ENCODE results near the gene TRIM51. TPM values are rescaled to one million over a fixed set of nuclear protein-coding genes. Genes with fewer than 3 reads are reported as not detected.

The TRIM51 gene
- total and polyA plus RNA-seq, 2 of the 8 experiments (the other 6 are each of a cell fraction or from before 2014, with no cell fraction given) = not detected

GRCh38 chr11:55854704-55855103 lies 28.4 kb upstream of the TRIM51 start:
- H3K4me2 ChIP-seq (ENCODE audit: insufficient read depth in 1 of 2, low read depth in 2 of 2, low read length in 2 of 2) = no peak overlapping the region
- no peak overlapping the region for H3K4me3 ChIP-seq (ENCODE audit: extremely low read depth in 1 of 4, insufficient read depth in 2 of 4, low read depth in 3 of 4, low read length in 4 of 4)
- H3K23me2 ChIP-seq (ENCODE audit: low read depth, low read length) = no peaks in the 10 kb centered on the region
- no peaks in the 10 kb centered on the region for H3K79me1 ChIP-seq (ENCODE audit: low read depth, low read length)
- FAIRE-seq (no peak), DNase-seq (ENCODE audit: low read depth in 1 of 2, low spot score in 2 of 2) (no peak)
- no peaks in the 10 kb centered on the region for H3K36me3 ChIP-seq (ENCODE audit: control insufficient read depth in 2 of 4, insufficient read depth in 4 of 4, low read length in 3 of 4)
- no peak overlapping the region for H4K91ac ChIP-seq (replicated peaks; ENCODE audit: insufficient read length, low read length)
- H3K79me2 ChIP-seq (ENCODE audit: control insufficient read depth in 1 of 2, insufficient read depth in 2 of 2, low read length in 2 of 2) = no peaks in the 10 kb centered on the region
- no peak overlapping the region for H2BK15ac ChIP-seq (ENCODE audit: low read length)
- no peak overlapping the region for H2BK12ac ChIP-seq (ENCODE audit: low read depth, low read length)
- no peak overlapping the region for H4K8ac ChIP-seq (ENCODE audit: extremely low read depth, insufficient read depth, low read length)
- H4K5ac ChIP-seq (ENCODE audit: insufficient read length, low read depth, low read length) = no peak overlapping the region
- no peak overlapping the region for H3K56ac ChIP-seq (replicated peaks; ENCODE audit: insufficient read length, low read depth, low read length)
- ChIA-PET POLR2A (ENCODE audit: partially characterized antibody) (no interaction called here), CTCF (ENCODE audit: partially characterized antibody) (no interaction called here)
- H3K9me3 ChIP-seq (ENCODE audit: insufficient read depth in 2 of 2, low read depth in 1 of 2, low read length in 1 of 2) = peaks cover 35 to 44% of the 10 kb centered on the region in 2 experiments
- no peak overlapping the region for H2BK5ac ChIP-seq (ENCODE audit: low read depth, low read length)
- no peak overlapping the region for H3K27ac ChIP-seq (ENCODE audit: low read depth, low read length)
- no peaks in the 10 kb centered on the region for H3K4me1 ChIP-seq (replicated peaks in 1 of 4; ENCODE audit: control insufficient read depth in 3 of 4, insufficient read depth in 4 of 4, low read length in 3 of 4)
- H2AFZ ChIP-seq (ENCODE audit: low read length) = no peak overlapping the region
- no peak overlapping the region for H3K18ac ChIP-seq (ENCODE audit: extremely low read depth, low read length)
- H2BK120ac ChIP-seq (replicated peaks; ENCODE audit: low read depth, low read length) = no peak overlapping the region
- H3K27me3 ChIP-seq (replicated peaks in 1 of 4; ENCODE audit: control insufficient read depth in 3 of 4, extremely low read depth in 1 of 4, insufficient read depth in 3 of 4, low read length in 3 of 4) = no peaks in the 10 kb centered on the region
- no peak overlapping the region for H2BK20ac ChIP-seq (ENCODE audit: low read length)
- H3K14ac ChIP-seq (ENCODE audit: insufficient read length) = no peak overlapping the region
- no peak for TF ChIP-seq BCL11A (IDR thresholded peaks at IDR 0.05; ENCODE audit: low read depth in 2 of 2, low read length in 2 of 2)
- no peak for TF ChIP-seq RNF2 (IDR thresholded peaks at IDR 0.05; ENCODE audit: borderline replicate concordance, low read depth, low read length, missing control alignments, poor library complexity, severe bottlenecking)
- no peak for TF ChIP-seq KDM1A (IDR thresholded peaks at IDR 0.05; ENCODE audit: borderline replicate concordance, low read length)
- TF ChIP-seq TAF1 (IDR thresholded peaks at IDR 0.05; ENCODE audit: low read depth, low read length) = no peak
- TF ChIP-seq TBP (IDR thresholded peaks at IDR 0.05; ENCODE audit: low read depth, low read length) = no peak
- no peak for TF ChIP-seq HDAC6 (IDR thresholded peaks at IDR 0.05; ENCODE audit: low read depth, low read length)
- no peak for TF ChIP-seq TEAD4 (IDR thresholded peaks at IDR 0.05; ENCODE audit: low read depth, low read length)
- TF ChIP-seq SIN3A (conservative IDR thresholded peaks at IDR 0.05 in 1 of 2, IDR thresholded peaks at IDR 0.05 in 1 of 2; ENCODE audit: low read depth in 1 of 2, low read length in 2 of 2) = no peak
- no peak for TF ChIP-seq SRF (IDR thresholded peaks at IDR 0.05; ENCODE audit: low read depth, low read length)
- no peak for TF ChIP-seq CTCF (IDR thresholded peaks at IDR 0.05; ENCODE audit: control extremely low read depth in 1 of 3, insufficient read depth in 1 of 3, low read depth in 1 of 3, low read length in 3 of 3)
- H3K23ac ChIP-seq (ENCODE audit: insufficient read length) = no peak overlapping the region
- H3K4ac ChIP-seq (replicated peaks; ENCODE audit: insufficient read length, low read depth, low read length) = no peak overlapping the region
- no peak overlapping the region for H3K9ac ChIP-seq (replicated peaks in 1 of 4; ENCODE audit: extremely low read depth in 1 of 4, low read depth in 3 of 4, low read length in 3 of 4)
- WGBS, 2 experiments (ENCODE audit: extremely low coverage in 1 of 2, insufficient coverage in 1 of 2, insufficient read length in 1 of 2, insufficient replicate concordance in 2 of 2, low coverage in 1 of 2, low lambda C conversion rate in 2 of 2, missing lambda C conversion rate in 1 of 2) = 40% methylated on average over 1 of the region's 1 CpG; no CpG with 5 or more reads in 1 of the 2 experiments
- H2AK5ac ChIP-seq (ENCODE audit: low read depth, low read length) = no peak overlapping the region
- H4K20me1 ChIP-seq (replicated peaks in 1 of 2; ENCODE audit: control insufficient read depth in 1 of 2, insufficient read depth in 2 of 2, low read length in 2 of 2) = no peaks in the 10 kb centered on the region
